ENCODE results near the gene C11orf16. TPM values are rescaled to one million over a fixed set of nuclear protein-coding genes. Genes with fewer than 3 reads are reported as not detected.

Gene C11orf16
- polyA plus RNA-seq, 1 of the 3 experiments (the other 2 are of a cell fraction) = not detected

GRCh38 chr11:8871962-8872361 is 60.8 kb downstream of the C11orf16 start:
- CTCF ChIA-PET = interaction anchor here (0.8 to 1.1 kb wide), 4 partner anchors 26 to 609 kb away, joined by 3 to 5 read pairs (median 3); partner anchors contain the start of gene LMO1
- TF ChIP-seq POLR2AphosphoS5 (IDR thresholded peaks at IDR 0.05; ENCODE audit: low read depth, low read length) (no peak), RXRA (IDR thresholded peaks at IDR 0.05; ENCODE audit: borderline replicate concordance, low read depth) (no peak), ZBTB33 (IDR thresholded peaks at IDR 0.05; ENCODE audit: borderline replicate concordance, low read depth) (no peak), MAX (IDR thresholded peaks at IDR 0.05; ENCODE audit: low read depth) (no peak), SMC3 (IDR thresholded peaks at IDR 0.05; ENCODE audit: low read depth, low read length) (no peak), RFX5 (IDR thresholded peaks at IDR 0.05; ENCODE audit: low read length) (no peak), GABPA (IDR thresholded peaks at IDR 0.05; ENCODE audit: low read depth) (no peak), CTCF (IDR thresholded peaks at IDR 0.05) (no peak), YY1 (IDR thresholded peaks at IDR 0.05; ENCODE audit: low read depth) (no peak), USF2 (IDR thresholded peaks at IDR 0.05; ENCODE audit: borderline replicate concordance, low read depth, low read length) (no peak)
- H3K36me3 ChIP-seq (replicated peaks in 1 of 2; ENCODE audit: control insufficient read depth in 1 of 2, insufficient read depth in 2 of 2, low read length in 1 of 2) = no peaks in the 10 kb centered on the region
- H3K9me3 ChIP-seq = no peaks in the 10 kb centered on the region
- peak overlapping the region; percentile 91; the same call in 1 of the 2 replicates for H3K9ac ChIP-seq
- H3K9me2 ChIP-seq = no peaks in the 10 kb centered on the region
- H3K4me2 ChIP-seq = peak overlapping the region; percentile 75
- peaks cover 7 to 20% of the 10 kb centered on the region in 2 experiments; a peak in 3 of 4 replicates for H3K4me1 ChIP-seq (ENCODE audit: control insufficient read depth in 1 of 2, insufficient read depth in 2 of 2, low read depth in 1 of 2, low read length in 1 of 2)
- H3K27ac ChIP-seq (ENCODE audit: low read depth in 2 of 2, low read length in 1 of 2) = peak overlapping the region; percentile 94 to 97
- peak overlapping the region in 1 of 2 experiments; percentile 73; a peak in 1 of 4 replicates for H3K4me3 ChIP-seq (ENCODE audit: low read depth in 2 of 2, low read length in 1 of 2)
- peaks cover 22% of the 10 kb centered on the region for H3F3A ChIP-seq (replicated peaks; ENCODE audit: insufficient read depth)
- peaks cover 12% of the 10 kb centered on the region; the same call in 1 of the 2 replicates for H4K20me1 ChIP-seq (ENCODE audit: insufficient read depth)
- WGBS (ENCODE audit: low lambda C conversion rate) = 97% methylated on average over 6 of the region's 6 CpGs
- peaks cover 37% of the 10 kb centered on the region for H3K79me2 ChIP-seq (ENCODE audit: insufficient read depth)
- peak overlapping the region; percentile 94; the same call in 1 of the 2 replicates for H2AFZ ChIP-seq (ENCODE audit: low read depth)
- no peaks in the 10 kb centered on the region for H3K27me3 ChIP-seq (ENCODE audit: insufficient read depth)
- DNase-seq = no peak
- POLR2A ChIA-PET = interaction anchor here (0.6 to 2.6 kb wide), 9 partner anchors 9 to 189 kb away, joined by 3 to 28 read pairs (median 3); partner anchors contain the start of genes RPL27A and TRIM66
